Measurements from ENCODE around the gene TRAPPC12.

DNA sequence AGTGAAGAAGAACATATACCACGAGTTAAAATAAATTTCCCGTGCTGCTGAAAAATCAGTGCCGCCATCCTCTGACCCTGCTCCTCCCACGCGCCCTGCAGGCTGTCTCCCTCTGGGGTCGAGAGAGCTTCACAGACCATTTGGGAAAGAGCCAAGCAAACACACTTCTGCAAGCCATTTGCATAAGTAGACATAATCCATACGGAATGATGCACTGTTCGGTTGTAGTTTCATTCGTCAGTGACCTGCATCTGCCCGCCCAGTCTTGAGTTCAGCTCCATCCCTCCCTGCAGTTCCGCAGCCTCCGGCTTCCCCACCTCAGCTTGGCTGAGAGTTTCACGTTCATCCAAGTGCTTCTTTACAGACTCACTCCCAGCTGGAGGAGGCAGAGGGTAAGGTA is 69.6 kb downstream of the TRAPPC12 start:
- TF ChIP-seq CTCF (conservative IDR thresholded peaks at IDR 0.05; ENCODE audit: low read depth, low read length) (no peak), EZH2 (IDR thresholded peaks at IDR 0.05; ENCODE audit: low read length, unreplicated experiment) (no peak)

All from PC-3 (cell line).